GM21447 (cell line): ENCODE data around the gene TBC1D4.
"Not testable (repeated sequence)": the region's sequence is repeated elsewhere in the genome, so short reads cannot be mapped to it uniquely, and the experiment has no call there.

Experiments
- ATAC-seq: cut with Tn5 transposase; IDR thresholded peaks from one replicate; pipeline ENCODE4 v1.9.1; 2021; ENCODE audit not compliant: unreplicated experiment

The TBC1D4 gene

DNA sequence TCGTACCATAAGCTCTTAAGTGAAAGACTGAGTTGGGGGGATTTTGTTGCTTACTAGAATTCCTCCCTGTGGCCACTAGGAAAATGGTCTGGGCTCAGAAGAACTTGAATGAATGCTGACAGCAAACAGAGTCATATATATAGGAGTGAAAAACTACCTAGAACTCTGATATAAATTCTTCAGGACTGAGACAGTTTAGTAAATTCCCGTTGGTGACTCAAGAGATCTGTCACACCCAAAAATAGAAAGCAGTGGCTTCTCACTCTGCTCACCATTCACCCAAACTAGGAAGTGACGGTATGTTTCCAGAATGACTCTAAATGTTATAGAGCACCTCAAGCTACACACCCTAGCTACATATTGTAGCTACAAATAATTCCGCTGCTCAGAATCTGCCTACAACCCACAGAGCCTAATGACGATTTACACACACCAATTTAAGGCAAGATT lies 116.2 kb downstream of the TBC1D4 start:
- peak; percentile 95 for ATAC-seq

DNA sequence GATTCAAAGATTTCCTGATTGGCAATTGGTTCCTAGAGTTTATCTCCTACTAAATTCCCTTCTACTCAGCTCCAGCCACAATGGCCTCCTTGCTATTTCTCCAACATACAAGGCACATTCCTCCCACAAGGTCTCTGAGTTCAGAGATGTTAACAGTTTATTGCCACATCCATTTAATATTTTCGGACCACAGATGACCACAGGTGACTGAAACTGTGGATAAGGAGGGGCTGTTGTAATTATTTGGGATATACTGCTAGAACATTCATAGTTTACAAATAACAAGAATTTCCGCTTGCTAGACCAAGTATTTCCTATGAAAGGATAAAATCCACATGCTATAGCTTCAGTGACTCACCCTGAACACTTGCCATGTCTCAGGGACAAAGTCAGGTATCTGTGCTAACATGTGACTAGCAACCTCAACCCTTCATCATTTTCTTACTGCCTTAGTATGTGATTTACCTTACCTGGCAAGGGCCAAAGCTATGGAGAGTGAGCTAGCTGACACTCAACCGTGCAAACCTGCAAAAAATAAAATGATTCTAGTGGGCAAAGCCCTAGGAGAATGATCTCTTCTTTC lies 117.7 kb downstream of the TBC1D4 start:
- no peak for ATAC-seq

DNA sequence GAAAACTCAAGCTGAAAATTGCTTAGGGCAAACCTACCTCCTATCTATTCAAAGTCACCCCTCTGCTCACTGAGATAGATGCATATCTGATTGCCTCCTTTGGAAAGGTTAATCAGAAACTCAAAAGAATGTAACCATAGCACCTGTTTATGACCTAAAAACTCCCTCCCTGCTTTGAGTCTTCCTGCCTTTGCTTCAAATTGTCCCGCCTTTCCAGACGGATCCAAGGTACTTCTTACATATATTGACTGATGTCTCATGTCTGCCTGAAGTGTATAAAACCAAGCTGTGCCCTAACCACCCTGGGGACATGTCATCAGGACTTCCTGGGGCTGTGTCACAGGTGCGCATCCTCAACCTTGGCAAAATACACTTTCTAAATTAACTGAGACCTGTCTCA lies 118.6 kb downstream of the TBC1D4 start:
- no peak for ATAC-seq

DNA sequence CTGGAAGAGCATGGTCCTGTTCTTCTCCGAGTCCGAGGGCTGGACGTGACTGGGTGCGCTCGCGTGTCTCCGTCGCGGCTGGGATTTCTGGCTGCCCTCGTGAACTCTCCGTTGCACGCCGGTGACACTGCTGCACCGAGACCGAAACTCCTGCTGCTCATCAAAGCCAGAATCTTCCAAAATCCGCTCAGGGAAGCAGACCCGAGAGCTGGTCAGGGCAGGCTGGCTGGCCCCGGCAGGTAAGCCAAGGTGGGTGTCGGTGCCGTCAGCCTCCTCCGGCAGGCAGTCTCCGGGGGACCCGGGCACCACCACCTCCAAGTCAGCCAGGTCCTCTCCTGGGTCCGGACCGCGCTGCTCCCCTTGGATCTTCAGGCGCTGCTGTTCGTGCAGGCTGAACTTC lies 119.9 kb downstream of the TBC1D4 start:
- no peak for ATAC-seq

DNA sequence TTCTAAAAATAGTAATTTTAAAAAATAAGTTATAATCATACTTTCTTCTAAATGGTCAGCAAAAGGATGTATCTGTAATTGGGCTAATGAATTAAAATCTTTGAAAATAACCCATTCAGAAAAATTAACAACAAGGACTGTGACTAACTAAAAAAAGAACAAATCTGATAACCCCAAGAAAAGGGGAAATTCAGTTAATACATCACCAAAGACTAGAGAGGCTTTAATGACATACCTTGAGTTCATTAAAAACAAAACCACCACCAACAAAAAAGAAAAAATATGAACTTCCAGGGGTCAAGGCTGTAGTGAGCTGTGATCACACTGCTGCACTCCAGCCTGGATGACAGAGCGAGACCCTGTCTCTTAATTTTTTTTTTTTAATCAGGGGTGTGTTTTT lies 121.8 kb downstream of the TBC1D4 start:
- peak; percentile 38 for ATAC-seq

DNA sequence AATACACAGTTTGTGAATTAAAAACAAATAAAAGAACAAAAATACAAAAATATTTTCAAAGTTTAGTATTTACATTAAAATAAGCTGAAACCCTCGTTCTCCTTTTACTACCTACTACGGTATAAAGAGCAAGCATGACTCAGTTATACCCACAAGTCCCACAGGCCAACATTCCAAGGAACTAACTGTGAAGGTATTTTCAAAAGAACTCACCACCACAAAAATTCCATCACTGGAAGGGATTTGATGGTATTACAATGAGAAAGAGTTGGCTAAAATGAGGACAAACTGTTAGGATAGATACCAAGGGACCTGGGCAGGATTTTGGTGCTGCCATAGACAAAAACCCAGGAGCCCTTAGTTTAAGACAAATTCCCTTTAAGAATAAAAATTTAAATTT lies 122.7 kb downstream of the TBC1D4 start:
- ATAC-seq, result no peak

DNA sequence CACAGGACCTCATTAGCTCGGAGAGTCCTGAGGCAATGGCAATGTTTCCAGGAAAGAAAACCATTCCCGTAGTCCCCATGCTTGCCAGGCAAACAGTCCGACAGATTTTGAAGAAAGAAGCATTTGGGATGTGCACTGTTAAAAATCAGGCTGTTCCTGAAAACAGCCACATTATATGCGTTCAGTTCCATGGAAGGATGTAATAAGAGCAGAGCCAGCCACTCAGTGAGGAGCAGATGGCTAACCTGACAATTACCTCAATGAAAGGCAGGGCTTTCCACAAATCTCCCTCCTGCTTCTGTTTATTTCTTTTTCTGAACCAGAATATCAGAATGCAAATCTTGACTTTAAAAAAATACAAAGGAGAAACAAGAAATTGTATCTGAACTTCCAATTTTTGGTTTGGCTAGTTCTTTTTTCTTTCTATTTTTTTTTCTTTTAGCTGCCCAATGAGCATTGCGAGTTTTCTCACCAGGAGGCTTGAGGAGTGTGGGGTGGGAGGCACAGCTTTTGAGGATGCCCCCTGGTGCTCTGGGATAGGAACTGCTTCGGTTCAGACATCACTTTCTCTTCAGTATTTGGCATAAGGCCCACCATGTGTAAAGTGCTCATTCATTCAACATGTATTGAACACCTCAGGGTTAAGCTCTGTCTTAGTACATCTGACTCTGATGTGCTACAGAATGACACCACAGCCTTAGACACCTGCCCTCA lies 124.2 kb downstream of the TBC1D4 start:
- peak; percentile 93 for ATAC-seq

DNA sequence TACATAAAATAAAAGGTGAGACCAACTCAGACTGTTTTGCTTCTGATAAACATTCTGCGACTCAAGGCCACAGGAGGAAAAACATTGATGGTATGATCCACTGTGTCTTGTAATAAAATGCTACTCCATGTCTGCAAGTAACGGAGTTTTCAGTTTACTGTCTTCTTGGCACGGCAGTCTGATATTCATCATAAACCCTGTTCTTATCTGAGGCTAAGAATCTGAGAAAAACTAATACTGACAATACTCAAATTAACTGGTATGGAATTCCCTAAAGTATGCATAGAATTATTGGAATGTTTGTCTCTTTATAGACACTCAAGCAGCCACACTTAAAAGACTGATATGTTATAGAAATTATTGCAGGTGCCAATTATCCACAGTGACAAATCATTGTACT lies 125.5 kb downstream of the TBC1D4 start:
- no peak for ATAC-seq

DNA sequence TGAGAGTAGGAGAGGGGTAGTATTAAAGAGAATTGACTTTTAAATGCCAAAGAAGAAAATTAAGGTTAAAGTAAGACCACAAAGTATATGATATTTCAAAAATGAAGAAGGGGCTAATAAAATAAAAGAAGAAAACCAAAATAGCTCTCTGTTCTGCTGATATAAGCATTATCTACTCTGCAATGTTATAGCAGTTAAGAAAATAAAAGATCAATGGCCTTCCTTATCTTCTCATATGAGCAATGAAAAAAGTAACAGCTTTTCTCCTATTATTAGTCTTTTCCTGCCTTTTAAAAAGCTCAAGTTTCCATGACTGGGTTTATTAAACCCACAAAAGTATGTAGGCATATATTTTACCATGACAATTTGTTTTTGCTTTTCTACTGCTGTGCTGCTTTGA lies 126.4 kb downstream of the TBC1D4 start:
- no peak for ATAC-seq

DNA sequence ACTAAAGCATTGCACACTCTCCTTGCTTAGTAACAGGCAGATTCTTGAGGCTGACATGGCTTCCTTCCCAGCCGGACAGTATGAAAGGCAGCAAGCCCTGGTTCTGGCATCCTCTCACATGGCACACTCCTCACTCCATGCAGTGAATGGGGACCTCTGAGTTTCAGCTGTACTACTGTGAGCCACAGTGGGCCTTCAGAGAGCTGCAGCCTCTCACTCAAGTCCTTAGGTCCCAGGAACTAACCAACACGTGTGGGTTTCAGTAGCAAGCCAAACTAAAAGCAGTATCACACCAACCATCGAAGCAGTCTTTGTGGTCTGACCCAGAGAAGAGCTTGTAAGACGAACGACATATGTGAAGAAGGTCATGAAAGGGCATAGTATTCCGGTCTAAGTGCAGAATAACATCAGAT lies 128.2 kb downstream of the TBC1D4 start:
- ATAC-seq, result no peak

DNA sequence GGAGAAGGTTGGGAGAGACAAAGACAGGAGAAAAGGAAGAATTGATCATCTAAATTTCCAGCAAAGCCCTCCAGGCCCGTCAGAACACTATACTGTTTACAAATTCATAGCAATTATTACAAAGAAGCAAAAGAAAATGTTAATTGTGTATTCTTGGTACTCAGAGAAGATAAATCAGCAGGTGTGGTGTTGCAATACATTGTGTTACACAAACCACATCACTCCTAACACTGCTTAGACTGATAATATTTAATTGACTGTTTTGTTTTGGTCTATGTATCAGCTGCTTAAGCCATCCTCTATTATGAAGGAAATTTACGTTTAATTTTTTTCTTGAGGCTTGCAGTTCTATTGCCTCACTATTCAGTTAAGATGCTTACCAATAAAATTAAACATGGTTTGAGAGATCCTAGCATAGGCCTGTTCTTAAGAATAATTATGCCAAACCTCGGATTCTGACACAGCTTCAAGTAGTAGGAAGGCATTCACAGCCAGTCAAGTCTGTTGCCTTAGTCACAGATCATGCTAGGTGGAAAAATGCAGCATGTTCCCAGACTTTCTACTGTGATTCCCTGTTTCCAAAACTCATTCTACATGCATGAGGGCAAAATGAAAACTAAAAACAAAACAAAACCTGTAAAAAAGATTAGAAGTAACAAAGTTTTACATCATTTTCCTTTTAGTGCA lies 129.2 kb downstream of the TBC1D4 start:
- ATAC-seq, result no peak

DNA sequence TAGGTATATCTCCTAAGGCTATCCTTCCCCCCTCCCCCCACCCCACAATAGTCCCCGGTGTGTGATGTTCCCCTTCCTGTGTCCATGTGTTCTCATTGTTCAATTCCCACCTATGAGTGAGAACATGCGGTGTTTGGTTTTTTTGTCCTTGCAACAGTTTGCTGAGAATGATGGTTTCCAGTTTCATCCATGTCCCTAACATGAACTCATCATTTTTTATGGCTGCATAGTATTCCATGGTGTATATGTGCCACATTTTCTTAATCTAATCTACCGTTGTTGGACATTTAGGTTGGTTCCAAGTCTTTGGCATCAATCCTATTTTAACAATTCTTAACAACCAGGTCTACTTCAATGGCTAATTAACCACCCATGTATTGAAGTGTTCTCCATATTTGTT lies 130.4 kb downstream of the TBC1D4 start:
- not testable (repeated sequence) for ATAC-seq

DNA sequence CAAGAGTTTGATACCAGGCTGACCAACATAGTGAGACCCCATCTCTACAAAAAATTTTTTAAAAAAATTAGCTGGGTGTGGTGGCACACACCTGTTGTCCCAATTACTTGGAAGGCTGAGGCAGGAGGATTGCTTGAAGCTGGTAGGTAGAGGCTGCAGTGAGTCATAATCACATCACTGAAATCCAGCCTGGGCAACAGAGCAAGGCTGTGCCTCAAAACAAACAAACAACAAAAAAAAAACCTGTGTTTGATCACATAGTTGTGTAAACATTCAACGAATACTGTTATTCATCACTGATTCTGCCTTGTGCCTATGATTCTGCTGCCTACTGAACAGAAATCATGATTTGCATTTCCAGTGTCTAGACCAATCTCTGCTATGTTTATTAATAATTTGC lies 134.0 kb downstream of the TBC1D4 start:
- no peak for ATAC-seq

DNA sequence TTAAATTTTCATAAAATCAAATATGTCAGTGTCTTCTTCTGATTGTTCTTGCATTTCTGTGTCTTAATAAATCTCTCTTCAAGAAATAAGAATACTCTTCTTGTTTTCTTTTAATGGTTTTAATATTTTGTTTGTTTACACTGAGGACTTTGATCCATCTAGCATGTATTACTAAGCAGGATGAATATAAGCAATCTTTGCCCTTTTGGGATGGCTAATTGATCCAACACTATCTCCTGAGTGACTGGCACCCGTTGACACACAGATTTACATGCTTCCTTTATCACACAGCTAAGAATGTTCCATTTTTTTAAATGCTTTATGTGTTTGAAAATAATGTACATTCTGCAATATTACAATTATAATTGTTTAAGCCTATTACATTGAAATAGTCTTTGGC lies 134.5 kb downstream of the TBC1D4 start:
- no peak for ATAC-seq

DNA sequence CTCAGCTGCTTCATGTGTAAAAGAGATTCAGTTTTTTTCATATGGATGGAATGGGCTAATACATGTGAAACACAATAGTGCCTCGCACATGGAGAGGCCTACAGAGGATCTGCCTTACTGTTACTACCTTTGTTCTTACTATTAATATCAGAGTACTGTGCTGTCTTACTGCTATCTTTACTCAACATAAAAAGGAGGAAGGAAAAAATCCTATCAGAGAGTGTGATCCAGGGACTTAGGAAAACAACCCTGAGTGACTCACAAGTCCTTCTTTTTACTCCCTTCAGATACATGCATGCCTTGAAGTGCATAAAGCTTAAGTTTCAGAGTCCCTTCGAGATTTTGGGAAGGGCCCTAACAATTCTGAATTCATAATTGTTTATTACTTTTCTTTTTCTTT lies 136.8 kb downstream of the TBC1D4 start:
- ATAC-seq, result no peak

DNA sequence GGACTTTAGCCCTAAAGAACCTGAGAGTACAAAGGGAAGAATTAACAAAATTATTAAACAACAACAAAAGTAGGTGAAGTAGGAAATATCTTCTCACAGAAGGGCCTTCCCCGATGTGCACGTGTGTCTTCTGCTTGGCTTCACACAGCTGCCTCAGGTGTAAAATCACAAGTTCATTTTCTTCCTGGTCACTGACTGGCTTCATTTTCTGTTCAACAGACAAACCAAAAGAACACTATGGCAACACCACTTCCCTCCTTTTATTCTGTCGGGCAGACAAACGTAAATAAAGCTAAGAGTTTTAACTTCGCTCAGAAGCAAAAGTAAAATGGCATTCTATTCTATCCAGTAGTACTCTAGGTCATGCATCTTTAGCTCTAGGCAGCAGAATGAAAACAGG lies 140.9 kb downstream of the TBC1D4 start:
- peak; percentile 96 for ATAC-seq

DNA sequence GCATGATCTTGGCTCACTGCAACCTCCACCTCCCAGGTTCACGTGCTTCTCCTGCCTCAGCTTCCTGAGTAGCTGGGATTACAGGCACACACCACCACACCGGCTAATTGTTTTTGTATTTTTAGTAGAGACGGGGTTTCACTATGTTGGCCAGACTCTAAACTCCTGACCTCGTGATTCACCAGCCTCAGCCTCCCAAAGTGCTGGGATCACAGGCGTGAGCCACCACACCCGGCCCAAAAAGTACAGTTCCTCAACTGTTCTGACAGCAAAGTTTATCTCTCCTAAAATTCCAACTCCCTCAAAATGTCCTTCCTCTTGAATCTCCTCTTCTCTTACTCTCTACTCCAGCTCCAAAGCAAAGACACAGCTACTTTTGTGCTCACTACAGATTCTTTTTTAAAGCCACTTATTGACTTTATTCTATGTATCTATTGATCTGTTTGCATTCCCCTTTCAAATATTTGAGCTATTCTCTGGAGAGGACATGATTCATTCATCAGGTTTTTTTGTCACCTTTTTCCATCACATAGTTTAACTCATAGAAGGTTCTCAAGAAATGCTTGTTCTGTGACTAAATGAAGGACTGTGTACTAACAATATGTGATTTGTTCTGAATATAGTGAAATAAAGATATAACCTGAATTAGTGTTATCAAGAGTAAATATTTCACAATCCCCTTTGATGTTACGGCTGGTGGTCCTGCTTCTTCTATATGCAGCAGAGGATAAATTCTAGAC lies 142.2 kb downstream of the TBC1D4 start:
- ATAC-seq, result no peak

DNA sequence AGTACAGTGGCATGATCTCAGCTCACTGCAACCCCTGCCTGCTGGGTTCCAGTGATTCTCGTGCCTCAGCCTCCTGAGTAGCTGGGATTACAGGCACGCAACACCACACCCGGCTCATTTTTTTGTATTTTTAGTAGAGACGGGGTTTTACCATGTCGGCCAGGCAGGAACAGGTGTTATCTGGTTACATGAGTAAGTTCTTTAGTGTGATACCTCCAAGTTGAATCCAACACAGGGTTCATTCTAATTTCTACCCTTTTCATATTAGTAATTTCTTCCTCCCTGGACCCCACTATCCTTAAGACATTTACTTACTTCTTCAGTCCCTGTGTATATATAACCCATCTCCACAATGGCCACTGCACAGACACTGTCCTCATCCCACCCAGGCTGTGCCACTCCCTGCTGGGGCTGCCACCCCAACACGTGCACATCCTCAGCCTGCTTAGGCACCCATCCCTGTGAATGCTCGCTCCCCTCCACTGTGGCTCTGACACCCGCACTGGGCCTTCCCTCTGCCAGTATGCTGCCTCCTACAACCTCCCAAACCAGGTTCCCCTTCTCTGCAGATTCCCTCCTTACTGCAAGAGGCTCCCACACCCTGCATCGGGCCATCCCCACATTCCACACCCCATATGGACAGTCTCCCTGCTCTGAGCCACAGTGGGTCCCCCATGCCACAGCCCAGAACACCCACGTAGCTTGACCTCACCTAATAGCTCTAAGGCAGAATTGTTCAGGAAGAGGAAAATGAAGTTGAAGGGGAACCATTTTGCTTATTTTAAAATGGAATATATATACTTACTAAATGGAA lies 147.1 kb downstream of the TBC1D4 start:
- ATAC-seq, result no peak

DNA sequence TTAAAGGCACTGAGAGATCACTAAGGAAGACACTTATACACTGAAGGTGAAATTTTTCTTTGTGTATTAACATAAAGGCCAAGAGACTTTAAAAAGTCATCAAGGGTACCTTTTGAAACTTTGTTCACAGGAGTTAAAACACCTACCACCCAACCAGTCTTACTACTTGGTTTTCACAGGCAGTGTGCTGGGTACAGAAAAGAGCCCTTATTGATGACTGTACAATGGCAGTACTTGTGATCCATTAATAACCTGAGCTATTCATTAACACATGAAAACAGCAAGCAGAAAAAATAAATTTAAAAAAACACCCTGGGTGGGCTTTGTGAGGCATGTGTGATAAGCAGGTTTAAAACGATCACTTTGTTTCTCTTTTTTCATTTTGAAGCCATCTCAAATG lies 148.9 kb downstream of the TBC1D4 start:
- no peak for ATAC-seq

DNA sequence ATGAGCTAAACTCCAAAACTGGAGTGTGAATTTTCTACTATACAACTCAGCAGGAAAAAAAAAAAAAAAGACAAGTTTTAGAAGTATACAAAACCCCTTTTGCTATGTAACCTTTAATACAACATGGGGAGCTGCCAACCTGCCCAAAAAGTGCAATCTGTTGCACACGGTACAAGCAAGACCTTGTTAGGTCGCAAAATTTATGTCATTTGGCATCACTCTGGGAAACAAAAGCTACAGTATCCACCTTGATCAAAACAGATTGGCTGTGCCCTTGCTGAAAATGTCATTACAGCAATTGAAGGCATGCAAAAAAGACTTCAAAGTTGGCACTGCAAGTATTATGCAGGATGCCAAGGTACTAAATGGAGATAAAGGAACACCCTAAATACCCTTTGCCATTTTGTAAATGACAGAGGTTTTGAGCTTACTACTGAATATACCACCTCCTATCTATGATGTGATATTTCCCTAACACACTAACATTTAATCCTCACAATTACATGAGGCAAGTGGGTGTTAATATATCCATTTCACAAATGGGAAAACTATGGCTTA lies 150.1 kb downstream of the TBC1D4 start:
- ATAC-seq, result no peak

DNA sequence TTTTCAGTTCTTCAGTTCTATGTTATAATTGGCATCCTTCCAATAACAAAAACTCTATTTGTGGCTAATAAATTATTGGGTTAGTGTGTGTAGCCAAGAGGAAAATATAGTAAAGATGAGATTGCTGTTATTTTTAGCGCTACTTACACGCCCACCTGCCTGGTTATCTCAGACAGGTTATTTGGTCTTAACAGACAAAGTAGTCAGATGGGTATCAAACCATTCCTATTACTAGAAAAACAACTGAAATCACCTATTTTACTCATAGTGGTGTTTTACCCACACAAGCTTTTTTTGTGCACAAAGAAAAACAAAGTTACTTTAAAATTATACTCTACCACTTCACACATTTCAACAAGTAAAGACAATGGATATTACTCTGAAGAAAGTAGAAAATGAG lies 151.2 kb downstream of the TBC1D4 start:
- ATAC-seq, result no peak
